ENCODE results near the gene MRPL38.

MRPL38 gene

DNA sequence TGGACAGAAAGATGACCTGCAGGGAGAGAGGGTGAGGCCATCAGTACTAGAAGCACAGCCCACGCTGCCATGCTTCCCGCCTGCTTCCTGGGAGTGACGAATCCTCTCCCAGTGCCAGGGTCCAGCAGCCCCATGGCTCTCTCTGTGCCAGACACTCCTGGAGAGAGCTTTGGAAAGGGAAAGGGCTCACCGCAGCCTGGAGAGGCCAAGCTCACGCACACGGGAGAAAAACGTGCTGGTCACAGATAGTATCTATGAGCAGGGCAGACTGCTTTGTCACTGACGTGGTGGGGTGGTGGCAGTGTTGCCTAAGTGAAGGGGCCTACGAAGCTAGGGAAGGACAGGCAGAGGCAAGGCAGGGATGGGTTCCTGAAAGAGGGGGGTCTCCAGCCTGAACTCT, 55.0 kb downstream of the MRPL38 start:
- no peak for DNase-seq

DNA sequence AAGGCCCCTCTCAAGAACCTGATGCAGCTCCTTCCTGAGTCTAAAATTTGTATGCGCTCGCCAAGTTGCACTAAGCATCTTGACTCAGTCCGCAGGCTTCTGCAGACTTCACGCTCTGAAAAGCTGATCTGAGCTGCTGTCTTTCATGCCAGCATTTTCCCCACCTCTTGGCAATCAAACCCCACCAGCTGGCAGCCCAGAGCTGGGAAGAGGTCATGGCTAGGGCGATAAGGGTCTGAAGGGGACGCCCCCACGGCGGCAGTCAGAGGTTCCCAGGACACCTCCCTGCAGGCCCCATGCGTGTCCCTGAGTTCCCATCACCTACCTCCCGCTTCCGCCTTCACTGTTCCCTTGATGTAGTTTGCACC, 55.4 kb downstream of the MRPL38 start:
- no peak for DNase-seq

Data from activated CD8-positive, alpha-beta memory T cell treated with anti-CD3 and anti-CD28 coated beads for 24 hours (primary cell).